NT2/D1 (cell line): ENCODE data around the gene DHH.

Experiments
- YY1 ChIP-seq: IDR thresholded peaks from 2 replicates; pipeline ENCODE4 v1.6.1; 2011; ENCODE audit not compliant: insufficient read length, insufficient read depth
- ZNF274 ChIP-seq: IDR thresholded peaks from 2 replicates; pipeline ENCODE4 v1.6.1; 2011; ENCODE audit warnings: mild to moderate bottlenecking, low read depth, low read length

DNA sequence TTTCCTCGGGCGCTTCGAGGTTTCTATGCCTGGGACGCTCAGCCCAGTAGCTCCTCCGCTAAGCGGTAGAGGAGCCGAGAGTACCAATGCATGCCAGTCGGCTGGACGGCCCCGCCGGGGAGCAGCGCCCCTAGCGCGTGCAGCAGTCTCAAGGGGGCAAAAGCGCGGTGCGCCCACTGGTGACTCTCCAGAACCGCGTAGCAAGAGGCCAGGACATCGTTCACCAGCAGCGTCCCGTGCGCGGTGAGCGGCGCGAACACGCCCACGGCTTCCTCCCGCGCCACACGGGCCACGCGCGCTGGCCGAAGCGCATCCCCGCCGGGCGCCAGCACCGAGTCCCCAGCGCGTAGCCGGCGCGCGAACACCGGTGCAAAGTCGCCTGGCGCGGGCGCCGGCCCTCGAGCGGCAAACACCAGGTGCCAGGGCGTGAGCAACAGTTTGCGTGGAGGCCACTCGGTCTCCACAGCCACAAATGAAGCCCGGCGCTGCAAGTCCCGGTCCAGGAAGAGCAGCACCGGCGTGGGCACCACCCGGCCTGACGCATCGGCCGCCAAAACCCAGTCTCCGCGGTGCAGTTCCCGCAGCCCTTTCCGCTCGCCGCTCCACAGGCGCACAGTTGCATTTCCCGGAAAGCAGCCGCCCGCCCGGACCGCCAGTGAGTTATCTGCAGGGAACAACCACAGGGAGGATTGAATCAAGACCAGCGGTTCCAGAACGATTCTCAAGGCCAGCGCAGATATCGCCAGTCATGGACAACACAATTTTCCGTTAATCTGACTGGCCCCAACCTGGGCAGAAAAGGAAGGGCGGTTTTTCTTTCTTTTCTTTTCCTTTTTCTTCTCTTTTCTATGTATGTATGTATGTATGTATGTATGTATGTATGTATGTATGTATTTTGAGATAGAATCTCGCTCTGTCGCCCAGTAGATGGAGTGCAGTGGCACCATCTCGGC, 4.5 kb downstream of the DHH start:
- TF ChIP-seq YY1 = no peak
- TF ChIP-seq ZNF274 = no peak
